Choroid plexus epithelial cell (primary cell): ENCODE measurements around the gene C16orf46.

Experiments
- DNase-seq: peaks from one replicate; pipeline ENCODE4 v3.0.0-alpha.2; 2010; ENCODE audit warnings: low read depth
- H3K4me3 ChIP-seq: 2 replicates; pipeline ENCODE4 v1.5.1; 2011; ENCODE audit warnings: low read depth, mild to moderate bottlenecking, control low read depth, low read length, moderate library complexity
- TF ChIP-seq, protein P1 (sequence below): conservative IDR thresholded peaks from 2 replicates; pipeline ENCODE4 v1.5.1; 2011; ENCODE audit warnings: low read depth, mild to moderate bottlenecking, control low read depth, inconsistent platforms, low read length, moderate library complexity

Gene C16orf46

DNA sequence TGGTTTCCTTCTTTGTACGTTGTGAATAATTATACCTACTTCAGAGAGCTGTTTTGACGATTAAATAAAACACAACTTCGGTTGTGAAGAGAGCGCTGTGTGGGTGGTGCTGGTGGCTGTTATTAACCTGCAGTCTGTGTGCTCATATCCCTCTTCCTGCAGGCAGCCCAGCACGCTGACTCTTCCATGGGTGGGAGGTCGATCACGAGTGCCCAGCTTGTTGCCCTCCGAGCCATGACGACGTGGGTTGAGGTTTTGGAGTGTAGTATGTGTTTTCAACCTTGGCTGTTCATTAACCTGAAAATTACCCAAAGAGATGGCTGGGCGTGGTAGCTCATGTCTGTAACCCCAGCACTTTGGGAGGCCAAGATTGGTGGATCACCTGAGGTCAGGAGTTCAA is 30.5 kb upstream of the C16orf46 start:
- TF ChIP-seq, protein P1, sequence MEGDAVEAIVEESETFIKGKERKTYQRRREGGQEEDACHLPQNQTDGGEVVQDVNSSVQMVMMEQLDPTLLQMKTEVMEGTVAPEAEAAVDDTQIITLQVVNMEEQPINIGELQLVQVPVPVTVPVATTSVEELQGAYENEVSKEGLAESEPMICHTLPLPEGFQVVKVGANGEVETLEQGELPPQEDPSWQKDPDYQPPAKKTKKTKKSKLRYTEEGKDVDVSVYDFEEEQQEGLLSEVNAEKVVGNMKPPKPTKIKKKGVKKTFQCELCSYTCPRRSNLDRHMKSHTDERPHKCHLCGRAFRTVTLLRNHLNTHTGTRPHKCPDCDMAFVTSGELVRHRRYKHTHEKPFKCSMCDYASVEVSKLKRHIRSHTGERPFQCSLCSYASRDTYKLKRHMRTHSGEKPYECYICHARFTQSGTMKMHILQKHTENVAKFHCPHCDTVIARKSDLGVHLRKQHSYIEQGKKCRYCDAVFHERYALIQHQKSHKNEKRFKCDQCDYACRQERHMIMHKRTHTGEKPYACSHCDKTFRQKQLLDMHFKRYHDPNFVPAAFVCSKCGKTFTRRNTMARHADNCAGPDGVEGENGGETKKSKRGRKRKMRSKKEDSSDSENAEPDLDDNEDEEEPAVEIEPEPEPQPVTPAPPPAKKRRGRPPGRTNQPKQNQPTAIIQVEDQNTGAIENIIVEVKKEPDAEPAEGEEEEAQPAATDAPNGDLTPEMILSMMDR: no peak
- DNase-seq: no peak
- no peak overlapping the region for H3K4me3 ChIP-seq

DNA sequence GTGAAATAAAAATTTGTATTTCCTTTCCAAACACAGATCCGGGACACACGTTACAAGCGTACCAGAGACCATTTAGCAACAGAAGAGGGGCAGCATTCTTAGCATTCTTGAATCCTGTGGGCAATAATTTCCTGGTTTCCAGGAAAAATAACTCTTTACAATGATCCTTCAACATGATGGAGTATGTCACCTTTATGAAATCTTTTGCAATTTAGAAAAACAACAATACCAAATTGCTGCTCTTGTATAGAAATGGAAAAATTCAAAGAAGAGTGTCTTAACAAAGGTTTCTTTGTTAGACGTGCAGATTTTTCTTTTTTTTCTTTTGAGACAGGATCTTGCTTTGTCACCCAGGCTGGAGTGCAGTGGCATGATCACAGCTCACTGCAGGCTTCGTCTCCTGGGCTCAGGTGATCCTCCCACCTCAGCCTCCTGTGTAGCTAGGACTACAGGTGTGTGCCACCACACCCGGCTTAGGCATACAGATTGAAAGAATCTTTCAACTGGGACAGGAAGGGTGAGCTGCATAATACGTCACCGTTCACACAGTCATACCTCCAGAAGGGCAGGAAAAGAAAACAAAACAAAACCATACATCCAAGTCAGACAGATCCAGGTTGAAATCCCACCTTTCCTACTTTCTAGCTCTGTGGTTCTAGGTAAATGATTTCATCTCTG is 29.9 kb upstream of the C16orf46 start:
- TF ChIP-seq, protein P1: no peak

DNA sequence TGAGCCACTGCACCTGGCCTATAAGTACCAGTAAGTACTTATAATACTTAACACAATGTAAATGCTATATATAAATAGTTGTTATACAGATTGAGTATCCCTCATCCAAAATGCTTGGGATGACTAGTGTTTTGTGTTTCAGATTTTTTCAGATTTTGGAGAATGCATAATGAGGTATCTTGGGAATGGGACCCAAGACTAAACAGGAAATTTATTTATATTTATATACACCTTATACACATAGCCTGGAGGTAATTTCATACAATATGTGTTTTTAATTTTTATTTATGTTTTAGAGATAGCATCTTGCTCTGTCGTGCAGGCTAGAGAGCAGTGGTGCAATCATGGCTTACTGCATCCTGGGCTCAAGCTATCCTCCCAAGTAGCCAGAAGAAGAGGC is 28.9 kb upstream of the C16orf46 start:
- TF ChIP-seq, protein P1: no peak
- DNase-seq: no peak
- no peak overlapping the region for H3K4me3 ChIP-seq

More for the DNA sequence above, 29.9 kb upstream of the C16orf46 start:
- no peak overlapping the region for H3K4me3 ChIP-seq
- no peak for DNase-seq

DNA sequence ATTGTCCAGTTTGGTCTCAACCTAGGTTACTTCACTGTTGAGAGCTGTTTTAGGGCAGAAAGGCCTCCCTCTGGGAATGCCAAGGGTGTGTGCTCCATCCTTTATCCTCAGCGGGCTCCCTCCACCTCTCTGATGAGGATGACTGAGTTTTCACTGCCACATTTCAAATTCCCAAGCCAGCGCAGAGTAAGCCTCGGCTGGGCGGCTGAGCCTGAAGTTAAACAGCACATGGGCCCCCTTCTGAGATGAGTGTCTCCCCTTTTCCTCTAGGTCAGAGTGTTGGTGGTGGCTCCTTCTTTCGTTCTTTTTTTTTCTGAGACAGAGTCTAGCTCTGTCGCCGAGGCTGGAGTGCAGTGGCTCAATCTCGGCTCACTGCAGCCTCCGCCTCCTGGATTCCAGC is 24.7 kb upstream of the C16orf46 start:
- TF ChIP-seq, protein P1: no peak
- no peak overlapping the region for H3K4me3 ChIP-seq
- no peak for DNase-seq

DNA sequence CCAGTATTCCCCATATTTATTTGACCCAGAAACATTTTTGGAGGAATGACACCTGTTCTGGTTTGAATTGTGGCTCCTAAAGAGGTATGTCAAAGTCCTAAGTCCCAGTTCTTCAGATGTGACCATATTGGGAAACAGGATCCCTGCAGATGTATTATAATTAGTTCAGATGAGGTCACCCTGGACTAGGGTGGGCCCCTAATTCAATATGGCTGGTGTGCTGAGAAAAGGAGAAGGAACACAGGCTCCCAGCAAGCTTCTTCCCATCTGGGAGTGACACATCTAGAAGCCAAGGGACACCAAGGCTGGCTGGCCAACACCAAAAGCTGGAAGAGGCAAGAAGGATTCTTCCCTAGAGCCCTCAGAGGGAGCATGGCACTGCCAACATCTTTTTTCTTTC is 22.9 kb upstream of the C16orf46 start:
- TF ChIP-seq, protein P1: no peak
- no peak overlapping the region for H3K4me3 ChIP-seq

DNA sequence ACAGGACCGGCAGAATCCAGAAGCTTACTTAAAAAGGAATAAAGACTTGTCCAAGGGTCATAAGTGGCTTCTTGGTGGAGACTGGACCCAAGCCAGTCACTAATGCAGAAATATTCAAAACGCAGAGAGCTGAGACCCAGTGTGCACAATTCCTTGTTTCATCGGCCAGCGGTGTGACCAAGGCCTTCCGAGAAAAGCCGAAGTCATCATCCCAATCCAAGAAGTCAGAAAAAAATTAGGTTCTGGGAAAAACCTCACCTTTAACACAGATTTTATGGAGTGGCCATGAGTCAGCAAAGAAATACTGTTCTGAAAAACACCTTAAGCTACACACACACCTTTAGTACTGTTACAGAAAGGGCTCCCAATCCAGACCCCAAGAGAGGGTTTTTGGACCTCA is 20.2 kb upstream of the C16orf46 start:
- no peak for DNase-seq
- no peak overlapping the region for H3K4me3 ChIP-seq
- TF ChIP-seq, protein P1: no peak

More for the DNA sequence above, 22.9 kb upstream of the C16orf46 start:
- no peak for DNase-seq

DNA sequence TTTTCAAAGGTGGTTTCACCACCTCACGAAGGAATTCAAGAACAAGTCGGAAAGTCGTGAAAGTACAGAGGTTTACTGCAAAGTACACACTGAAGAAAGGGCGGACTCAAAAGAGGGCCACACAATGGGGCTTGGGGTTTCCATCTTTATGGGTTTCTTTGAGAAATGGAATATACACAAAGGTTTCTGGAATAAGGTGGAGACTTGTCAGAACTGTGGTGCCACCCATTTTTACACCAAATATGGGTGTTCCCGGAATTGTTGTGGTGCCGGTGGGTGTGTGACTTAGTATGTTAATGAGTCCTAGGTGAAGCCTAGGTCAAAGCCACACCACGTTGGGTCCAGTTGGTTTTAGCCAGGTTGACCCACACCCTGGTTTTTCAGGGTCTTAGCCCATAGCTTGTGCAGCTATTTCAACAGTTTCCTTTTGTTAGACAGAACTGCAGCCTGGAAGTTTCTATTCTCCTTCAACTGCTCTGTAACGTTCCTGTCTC is 19.7 kb upstream of the C16orf46 start:
- H3K4me3 ChIP-seq: peak overlapping the region; percentile 26
- no peak for DNase-seq
- TF ChIP-seq, protein P1: no peak
